ENCODE data around the gene SYT1.

Gene SYT1

DNA sequence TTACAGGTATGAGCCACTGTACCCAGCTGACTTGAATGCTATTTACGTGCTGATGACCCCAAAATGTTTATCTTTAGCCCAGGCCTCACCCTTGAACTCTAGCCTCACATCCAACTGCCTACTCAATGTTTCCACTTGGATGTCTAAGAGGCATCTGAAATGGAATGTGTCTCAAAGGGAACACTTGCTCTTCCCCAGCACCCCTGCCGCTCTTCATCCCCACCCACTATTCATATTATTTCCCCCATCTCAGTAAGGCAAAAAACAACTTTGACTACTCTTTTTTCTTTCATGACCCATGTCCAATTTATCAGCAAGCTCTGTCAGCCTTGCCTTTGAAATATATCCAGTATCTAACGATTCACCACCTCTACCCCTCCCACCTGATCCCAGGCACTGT lies 621.6 kb downstream of the SYT1 start:
- Histone ChIP-seq H3K9me3 (ENCODE audit: control insufficient read depth, insufficient read depth, low read length) (no peaks in the 10 kb centered on the region), H3K4me1 (ENCODE audit: control insufficient read depth, insufficient read depth, low read length) (peaks cover 8% of the 10 kb centered on the region), H3K27me3 (ENCODE audit: control insufficient read depth, insufficient read depth, low read length) (no peaks in the 10 kb centered on the region), H3K36me3 (ENCODE audit: control insufficient read depth, insufficient read depth, low read length) (no peaks in the 10 kb centered on the region), H3K9ac (ENCODE audit: low read depth, low read length) (no peak overlapping the region), H3K4me3 (ENCODE audit: low read depth, low read length) (no peak overlapping the region)

GRCh38 chr12:79487386-79488110 lies 623.0 kb downstream of the SYT1 start:
- no peaks in the 10 kb centered on the region for H3K27me3 ChIP-seq (ENCODE audit: control insufficient read depth, insufficient read depth, low read length)
- H3K4me1 ChIP-seq (ENCODE audit: control insufficient read depth, insufficient read depth, low read length): peaks cover 2% of the 10 kb centered on the region
- peaks cover 2% of the 10 kb centered on the region for H3K36me3 ChIP-seq (ENCODE audit: control insufficient read depth, insufficient read depth, low read length)
- no peak overlapping the region for H3K4me3 ChIP-seq (ENCODE audit: low read depth, low read length)
- no peaks in the 10 kb centered on the region for H3K9me3 ChIP-seq (ENCODE audit: control insufficient read depth, insufficient read depth, low read length)
- H3K9ac ChIP-seq (ENCODE audit: low read depth, low read length): no peak overlapping the region

All from iPS-15b (cell line).